Endometrial microvascular endothelial cells (primary cell): ENCODE results near the gene AK8. TPM values are rescaled to one million over a fixed set of nuclear protein-coding genes. Genes with fewer than 3 reads are reported as not detected.
"Not testable (repeated sequence)": the region's sequence is repeated elsewhere in the genome, so short reads cannot be mapped to it uniquely, and the experiment has no call there.

Experiments
- in situ Hi-C: cut with HindIII; loops from 2 replicates; pipeline ENCODE4 v1.10.0; 2017; ENCODE audit warnings: low sequenced_read_pairs, low pct_unique_long_range_greater_than_20kb; ENCODE audit errors: inconsistent ontology term
- total RNA-seq: library from RNA; depleted of rRNA; stranded (reverse); fragments of >200 nt; gene quantifications from one replicate; pipeline ENCODE4 v1.2.3, GENCODE V29; 2015; ENCODE audit errors: inconsistent ontology term

AK8 gene
- total RNA-seq, 1 donor from 2014 or later = not detected

GRCh38 chr9:132789719-132790118 lies 88.4 kb downstream of the AK8 start:
- in situ Hi-C loops = no loop called here

- in situ Hi-C loops = no loop called here
Measured at GRCh38 chr9:132788378-132788777, 89.7 kb downstream of the AK8 start.

- in situ Hi-C loops = no loop called here
Measured at GRCh38 chr9:132787748-132788159, 90.3 kb downstream of the AK8 start.

GRCh38 chr9:132784286-132784830 lies 93.7 kb downstream of the AK8 start:
- in situ Hi-C loops = no loop called here

GRCh38 chr9:132783006-132783405 lies 95.1 kb downstream of the AK8 start:
- in situ Hi-C loops = no loop called here

GRCh38 chr9:132782037-132782436 lies 96.0 kb downstream of the AK8 start:
- in situ Hi-C loops = no loop called here

- in situ Hi-C loops = no loop called here
Measured at GRCh38 chr9:132780230-132781007, 97.7 kb downstream of the AK8 start.

- in situ Hi-C loops = no loop called here
Measured at GRCh38 chr9:132776891-132777290, 101.2 kb downstream of the AK8 start.

GRCh38 chr9:132776268-132776667 lies 101.8 kb downstream of the AK8 start:
- in situ Hi-C loops = no loop called here

- in situ Hi-C loops = no loop called here
Measured at GRCh38 chr9:132775720-132776119, 102.4 kb downstream of the AK8 start.

- in situ Hi-C loops = no loop called here
Measured at GRCh38 chr9:132774886-132775285, 103.2 kb downstream of the AK8 start.

GRCh38 chr9:132773764-132774339 lies 104.2 kb downstream of the AK8 start:
- in situ Hi-C loops = no loop called here

- in situ Hi-C loops = no loop called here
Measured at GRCh38 chr9:132773093-132773492, 105.0 kb downstream of the AK8 start.

GRCh38 chr9:132771752-132772151 lies 106.3 kb downstream of the AK8 start:
- in situ Hi-C loops = not testable (repeated sequence)

GRCh38 chr9:132770770-132771310 lies 107.2 kb downstream of the AK8 start:
- in situ Hi-C loops = no loop called here

- in situ Hi-C loops = no loop called here
Measured at GRCh38 chr9:132769906-132770769, 107.9 kb downstream of the AK8 start.

- in situ Hi-C loops = no loop called here
Measured at GRCh38 chr9:132768932-132769905, 108.9 kb downstream of the AK8 start.

GRCh38 chr9:132763574-132763973 lies 114.5 kb downstream of the AK8 start:
- in situ Hi-C loops = no loop called here
